Measurements from ENCODE around the gene PATJ. TPM values are rescaled to one million over a fixed set of nuclear protein-coding genes. Genes with fewer than 3 reads are reported as not detected.
A peak's percentile ranks its signal among the peaks of the same experiment; 100 is the strongest.

Gene PATJ
- total and polyA plus RNA-seq, 3 donors from 2014 or later: 12.9 to 44.5 (median 21.6) TPM

DNA sequence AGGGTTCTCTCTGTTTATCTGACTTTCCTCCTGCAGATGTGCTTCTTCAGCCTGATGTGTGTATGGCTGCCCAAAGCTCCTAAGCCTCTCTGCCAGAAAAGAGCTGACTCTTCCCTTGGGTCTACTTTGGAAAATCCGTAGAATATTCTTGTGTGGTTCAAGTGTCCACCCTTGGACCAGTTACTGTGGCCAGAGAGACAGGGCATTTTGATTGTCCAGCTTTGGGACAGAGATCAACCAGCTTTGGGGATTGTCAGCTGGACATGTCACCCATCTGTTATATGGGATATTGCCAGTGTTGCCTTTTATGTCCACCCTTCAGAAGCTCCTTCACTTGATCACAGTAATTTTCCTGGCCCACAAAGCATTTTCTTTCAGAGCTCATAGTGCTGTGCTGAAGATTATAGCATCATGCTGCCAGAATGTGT is 326.1 kb downstream of the PATJ start:
- H3K4me3 ChIP-seq: no peak overlapping the region
- intact Hi-C loops (cut with DNase I; ENCODE audit: low total_unique reads): no loop called here
- TF ChIP-seq POLR2A (IDR thresholded peaks at IDR 0.05): no peak
- TF ChIP-seq, protein P1, sequence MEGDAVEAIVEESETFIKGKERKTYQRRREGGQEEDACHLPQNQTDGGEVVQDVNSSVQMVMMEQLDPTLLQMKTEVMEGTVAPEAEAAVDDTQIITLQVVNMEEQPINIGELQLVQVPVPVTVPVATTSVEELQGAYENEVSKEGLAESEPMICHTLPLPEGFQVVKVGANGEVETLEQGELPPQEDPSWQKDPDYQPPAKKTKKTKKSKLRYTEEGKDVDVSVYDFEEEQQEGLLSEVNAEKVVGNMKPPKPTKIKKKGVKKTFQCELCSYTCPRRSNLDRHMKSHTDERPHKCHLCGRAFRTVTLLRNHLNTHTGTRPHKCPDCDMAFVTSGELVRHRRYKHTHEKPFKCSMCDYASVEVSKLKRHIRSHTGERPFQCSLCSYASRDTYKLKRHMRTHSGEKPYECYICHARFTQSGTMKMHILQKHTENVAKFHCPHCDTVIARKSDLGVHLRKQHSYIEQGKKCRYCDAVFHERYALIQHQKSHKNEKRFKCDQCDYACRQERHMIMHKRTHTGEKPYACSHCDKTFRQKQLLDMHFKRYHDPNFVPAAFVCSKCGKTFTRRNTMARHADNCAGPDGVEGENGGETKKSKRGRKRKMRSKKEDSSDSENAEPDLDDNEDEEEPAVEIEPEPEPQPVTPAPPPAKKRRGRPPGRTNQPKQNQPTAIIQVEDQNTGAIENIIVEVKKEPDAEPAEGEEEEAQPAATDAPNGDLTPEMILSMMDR (IDR thresholded peaks at IDR 0.05): no peak
- no peaks in the 10 kb centered on the region for H3K27me3 ChIP-seq
- no peaks in the 10 kb centered on the region for H3K36me3 ChIP-seq (ENCODE audit: low read depth, missing control alignments)
- peak overlapping the region; percentile 66 to 78 for H3K27ac ChIP-seq
- H3K9me3 ChIP-seq: no peaks in the 10 kb centered on the region
- WGBS, 2 donors: 64 to 67% methylated on average over 1 of the region's 1 CpG
- peaks cover 11% of the 10 kb centered on the region for H3K4me1 ChIP-seq
- peak; percentile 27 for DNase-seq

DNA sequence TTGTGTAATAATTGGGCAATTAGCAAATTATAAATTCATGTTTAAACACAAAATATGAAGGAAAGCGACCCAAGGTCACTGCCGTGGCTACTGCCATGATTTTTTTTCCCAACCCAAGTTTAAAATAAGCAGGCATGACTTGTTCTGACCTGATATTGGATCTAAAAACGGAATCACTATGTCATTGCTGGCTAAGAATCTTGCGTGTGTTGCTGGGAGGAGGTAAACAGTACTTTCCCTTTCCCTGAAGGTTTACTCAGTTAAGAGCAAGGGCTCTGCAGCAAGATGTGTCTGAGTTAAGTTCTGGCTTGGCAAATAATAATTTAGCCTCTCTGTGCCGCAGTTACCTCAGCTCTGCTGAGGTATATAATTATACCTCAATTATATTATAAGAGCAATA is 326.7 kb downstream of the PATJ start:
- Histone ChIP-seq H3K4me1 (peaks cover 11% of the 10 kb centered on the region), H3K4me3 (no peak overlapping the region), H3K36me3 (ENCODE audit: low read depth, missing control alignments) (no peaks in the 10 kb centered on the region), H3K9me3 (no peaks in the 10 kb centered on the region), H3K27ac (peak overlapping the region; percentile 66 to 78), H3K27me3 (no peaks in the 10 kb centered on the region)
- WGBS, 2 donors: 33 to 40% methylated on average over 5 of the region's 5 CpGs
- peak; percentile 22 for DNase-seq
- intact Hi-C loops (cut with DNase I; ENCODE audit: low total_unique reads): no loop called here
- TF ChIP-seq POLR2A (IDR thresholded peaks at IDR 0.05): no peak
- TF ChIP-seq, protein P1 (IDR thresholded peaks at IDR 0.05): no peak

DNA sequence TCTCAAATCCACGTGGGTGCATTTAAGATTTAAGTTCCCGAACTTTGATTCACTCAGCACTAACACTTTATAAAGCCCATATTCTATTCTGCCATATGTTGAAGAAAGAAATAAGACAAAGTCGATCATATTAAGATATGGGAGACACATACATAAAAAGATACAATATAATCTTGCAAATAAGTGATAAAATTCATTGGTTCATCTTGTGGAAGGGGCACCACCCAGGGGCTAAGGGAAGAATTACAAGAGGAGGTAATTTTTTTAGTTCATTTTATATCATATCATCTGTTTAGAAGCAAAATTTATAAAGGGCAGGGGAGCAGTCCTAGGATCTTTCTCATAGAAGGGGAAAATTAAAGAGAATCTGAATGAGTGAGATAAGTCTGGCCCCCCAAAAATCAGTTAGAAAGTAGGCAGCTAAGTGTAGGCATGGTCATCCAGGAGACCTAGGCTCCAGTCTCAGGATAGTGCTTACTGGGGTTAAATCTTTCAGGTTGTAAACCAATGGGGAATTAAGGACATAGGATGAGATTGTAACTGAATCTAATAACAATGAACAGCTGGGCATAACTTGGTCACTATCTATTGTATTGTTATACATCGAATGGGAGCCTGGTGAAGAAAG is 328.2 kb downstream of the PATJ start:
- Histone ChIP-seq H3K27me3 (no peaks in the 10 kb centered on the region), H3K36me3 (ENCODE audit: low read depth, missing control alignments) (no peaks in the 10 kb centered on the region), H3K27ac (no peak overlapping the region), H3K4me1 (peaks cover 11% of the 10 kb centered on the region), H3K4me3 (no peak overlapping the region), H3K9me3 (no peaks in the 10 kb centered on the region)
- DNase-seq: no peak
- 69 to 74% methylated on average over 4 of the region's 4 CpGs for WGBS, 2 donors
- intact Hi-C loops (cut with DNase I; ENCODE audit: low total_unique reads): no loop called here
- no peak for TF ChIP-seq POLR2A (IDR thresholded peaks at IDR 0.05)
- TF ChIP-seq, protein P1 (IDR thresholded peaks at IDR 0.05): peak; percentile 26 to 69 (median 42)

DNA sequence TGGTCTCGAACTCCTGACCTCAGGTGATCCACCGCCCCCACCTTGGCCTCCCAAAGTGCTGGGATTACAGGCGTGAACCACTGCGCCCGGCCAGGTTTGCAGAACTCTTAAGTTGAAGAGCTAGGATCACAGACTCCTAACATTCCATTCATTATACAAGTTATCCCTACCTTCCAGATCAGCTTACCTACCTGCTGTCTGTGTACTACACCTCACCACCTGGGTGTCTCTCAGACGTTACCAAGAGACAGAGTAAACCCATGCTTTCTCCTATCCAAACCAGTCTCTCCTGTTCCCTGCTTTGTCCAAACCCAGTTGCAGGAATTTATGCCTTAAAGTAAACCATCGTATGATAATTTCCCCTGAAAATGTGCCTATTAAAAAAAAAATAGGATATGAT is 329.4 kb downstream of the PATJ start:
- no peak for DNase-seq
- Histone ChIP-seq H3K36me3 (ENCODE audit: low read depth, missing control alignments) (no peaks in the 10 kb centered on the region), H3K4me3 (no peak overlapping the region), H3K27ac (no peak overlapping the region), H3K4me1 (peaks cover 11% of the 10 kb centered on the region), H3K27me3 (no peaks in the 10 kb centered on the region), H3K9me3 (no peaks in the 10 kb centered on the region)
- intact Hi-C loops (cut with DNase I; ENCODE audit: low total_unique reads): no loop called here
- no peak for TF ChIP-seq POLR2A (IDR thresholded peaks at IDR 0.05)
- TF ChIP-seq, protein P1 (IDR thresholded peaks at IDR 0.05): no peak
- 87 to 96% methylated on average over 7 of the region's 7 CpGs for WGBS, 2 donors

DNA sequence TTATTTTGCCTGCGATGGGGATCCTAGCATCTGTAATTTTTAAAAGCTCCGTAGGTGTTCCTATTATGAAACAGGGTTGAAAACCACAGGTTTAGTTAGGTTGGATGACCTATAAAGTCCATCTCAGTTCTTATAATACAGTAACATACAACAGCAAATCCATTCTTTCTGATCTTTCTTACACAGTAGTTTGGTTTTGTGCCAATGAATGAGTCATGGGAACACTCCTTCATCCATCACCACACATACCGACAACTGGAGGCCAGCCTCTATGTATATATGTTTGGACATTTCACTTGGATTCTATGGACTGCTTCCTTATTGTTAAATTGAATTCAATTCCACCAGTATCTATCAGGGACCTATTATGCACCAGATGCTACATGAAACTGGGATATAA is 334.0 kb downstream of the PATJ start:
- H3K27ac ChIP-seq: no peak overlapping the region
- H3K4me3 ChIP-seq: no peak overlapping the region
- TF ChIP-seq POLR2A (IDR thresholded peaks at IDR 0.05): no peak
- TF ChIP-seq, protein P1 (IDR thresholded peaks at IDR 0.05): no peak
- no peaks in the 10 kb centered on the region for H3K9me3 ChIP-seq
- H3K27me3 ChIP-seq: no peaks in the 10 kb centered on the region
- no peaks in the 10 kb centered on the region for H3K4me1 ChIP-seq
- intact Hi-C loops (cut with DNase I; ENCODE audit: low total_unique reads): no loop called here
- no peak for DNase-seq
- 77 to 84% methylated on average over 3 of the region's 3 CpGs for WGBS, 2 donors
- no peaks in the 10 kb centered on the region for H3K36me3 ChIP-seq (ENCODE audit: low read depth, missing control alignments)

Measured in testis (tissue), 3 donors.